ENCODE results near the gene RFFL.
A peak's percentile ranks its signal among the peaks of the same experiment; 100 is the strongest.

Gene RFFL

GRCh38 chr17:35044181-35044580 is 19.3 kb downstream of the RFFL start:
- Histone ChIP-seq H3K36me3 (replicated peaks; ENCODE audit: low read depth, low read length) (peaks cover 13% of the 10 kb centered on the region), H3K9ac (ENCODE audit: low read length) (peak overlapping the region; percentile 76), H3K27ac (ENCODE audit: low read length) (peak overlapping the region; percentile 98), H3K9me3 (ENCODE audit: insufficient read depth, low read length) (no peaks in the 10 kb centered on the region), H3K4me1 (ENCODE audit: low read length) (peaks cover 76% of the 10 kb centered on the region), H3K27me3 (ENCODE audit: low read depth, low read length) (no peaks in the 10 kb centered on the region), H3K4me2 (ENCODE audit: low read length) (peak overlapping the region; percentile 96), H3K4me3 (ENCODE audit: low read length) (peak overlapping the region; percentile 29; the same call in 1 of the 2 replicates), H2AFZ (ENCODE audit: low read depth, low read length) (no peak overlapping the region), H3K79me2 (ENCODE audit: low read length) (peaks cover 62% of the 10 kb centered on the region), H4K20me1 (ENCODE audit: insufficient read depth, low read length) (no peaks in the 10 kb centered on the region)
- TF ChIP-seq CTCF (IDR thresholded peaks at IDR 0.05; ENCODE audit: low read depth, low read length) (no peak), EZH2phosphoT487 (IDR thresholded peaks at IDR 0.05; ENCODE audit: low read depth) (no peak)

- H3K4me3 ChIP-seq (ENCODE audit: low read length) = peak overlapping the region; percentile 22
- TF ChIP-seq EZH2phosphoT487 (IDR thresholded peaks at IDR 0.05; ENCODE audit: low read depth) (no peak), CTCF (IDR thresholded peaks at IDR 0.05; ENCODE audit: low read depth, low read length) (no peak)
- H4K20me1 ChIP-seq (ENCODE audit: insufficient read depth, low read length) = no peaks in the 10 kb centered on the region
- H3K27me3 ChIP-seq (ENCODE audit: low read depth, low read length) = no peaks in the 10 kb centered on the region
- peak overlapping the region; percentile 56 for H3K4me2 ChIP-seq (ENCODE audit: low read length)
- H3K36me3 ChIP-seq (replicated peaks; ENCODE audit: low read depth, low read length) = peaks cover 9% of the 10 kb centered on the region
- peaks cover 60% of the 10 kb centered on the region for H3K4me1 ChIP-seq (ENCODE audit: low read length)
- peaks cover 44% of the 10 kb centered on the region for H3K79me2 ChIP-seq (ENCODE audit: low read length)
- H3K9me3 ChIP-seq (ENCODE audit: insufficient read depth, low read length) = no peaks in the 10 kb centered on the region
- H3K27ac ChIP-seq (ENCODE audit: low read length) = peak overlapping the region; percentile 46
- H3K9ac ChIP-seq (ENCODE audit: low read length) = no peak overlapping the region
- H2AFZ ChIP-seq (ENCODE audit: low read depth, low read length) = no peak overlapping the region
Observed at GRCh38 chr17:35041390-35041789, 22.1 kb downstream of the RFFL start.

GRCh38 chr17:35038453-35038852 is 25.1 kb downstream of the RFFL start:
- TF ChIP-seq CTCF (IDR thresholded peaks at IDR 0.05; ENCODE audit: low read depth, low read length) = no peak
- no peak for TF ChIP-seq EZH2phosphoT487 (IDR thresholded peaks at IDR 0.05; ENCODE audit: low read depth)

GRCh38 chr17:35030780-35031179 is 32.7 kb downstream of the RFFL start:
- no peak overlapping the region for H3K4me2 ChIP-seq (ENCODE audit: low read length)
- no peak overlapping the region for H3K4me3 ChIP-seq (ENCODE audit: low read length)
- H3K79me2 ChIP-seq (ENCODE audit: low read length) = 0 out of 2 replicates have a peak, but pooled peaks cover 10% of the 10 kb centered on the region
- no peak overlapping the region for H3K9ac ChIP-seq (ENCODE audit: low read length)
- H3K4me1 ChIP-seq (ENCODE audit: low read length) = peaks cover 39% of the 10 kb centered on the region
- no peaks in the 10 kb centered on the region for H4K20me1 ChIP-seq (ENCODE audit: insufficient read depth, low read length)
- no peak for TF ChIP-seq CTCF (IDR thresholded peaks at IDR 0.05; ENCODE audit: low read depth, low read length)
- no peak for TF ChIP-seq EZH2phosphoT487 (IDR thresholded peaks at IDR 0.05; ENCODE audit: low read depth)
- no peaks in the 10 kb centered on the region for H3K27me3 ChIP-seq (ENCODE audit: low read depth, low read length)
- no peak overlapping the region for H3K27ac ChIP-seq (ENCODE audit: low read length)
- no peak overlapping the region for H2AFZ ChIP-seq (ENCODE audit: low read depth, low read length)
- H3K36me3 ChIP-seq (replicated peaks; ENCODE audit: low read depth, low read length) = peaks cover 8% of the 10 kb centered on the region
- no peaks in the 10 kb centered on the region for H3K9me3 ChIP-seq (ENCODE audit: insufficient read depth, low read length)

More at GRCh38 chr17:35038453-35038852, 25.1 kb downstream of the RFFL start:
- Histone ChIP-seq H3K79me2 (ENCODE audit: low read length) (peaks cover 25% of the 10 kb centered on the region), H3K9ac (ENCODE audit: low read length) (no peak overlapping the region), H3K27me3 (ENCODE audit: low read depth, low read length) (no peaks in the 10 kb centered on the region), H3K36me3 (replicated peaks; ENCODE audit: low read depth, low read length) (peaks cover 9% of the 10 kb centered on the region), H3K9me3 (ENCODE audit: insufficient read depth, low read length) (no peaks in the 10 kb centered on the region), H2AFZ (ENCODE audit: low read depth, low read length) (no peak overlapping the region), H3K4me1 (ENCODE audit: low read length) (peaks cover 38% of the 10 kb centered on the region), H3K4me3 (ENCODE audit: low read length) (no peak overlapping the region), H3K4me2 (ENCODE audit: low read length) (no peak overlapping the region), H4K20me1 (ENCODE audit: insufficient read depth, low read length) (no peaks in the 10 kb centered on the region), H3K27ac (ENCODE audit: low read length) (no peak overlapping the region)

Measured in OCI-LY3 (cell line).